Esophagus muscularis mucosa (tissue), 4 donors: Measurements from ENCODE around the gene DCPS. TPM values are rescaled to one million over a fixed set of nuclear protein-coding genes. Genes with fewer than 3 reads are reported as not detected.
"Not testable (repeated sequence)": the region's sequence is repeated elsewhere in the genome, so short reads cannot be mapped to it uniquely, and the experiment has no call there.

ENCODE experiments used
- DNase-seq: peaks from one replicate; pipeline ENCODE4 v3.0.0-alpha.2; 2017; ENCODE audit errors: extremely low spot score
- H3K27ac ChIP-seq, 4 donors: fragments of 200-600 bp; sonication (generic); replicated peaks in 1 of 4; 1 replicate in 3 of 4; 2 replicates in 1 of 4; pipeline ENCODE4 v1.5.1; 2016 to 2019; ENCODE audit warnings: mild to moderate bottlenecking in 1 of 4
- H3K27me3 ChIP-seq, 4 donors: fragments of 200-600 bp; sonication (generic); one replicate each; pipeline versions ENCODE4 v1.5.1 to v1.6.0; 2016 to 2019
- H3K36me3 ChIP-seq, 4 donors: fragments of 200-600 bp; sonication (generic); one replicate each; pipeline ENCODE4 v1.5.1; 2016 to 2019
- H3K4me1 ChIP-seq, 4 donors: fragments of 200-600 bp; sonication (generic); one replicate each; pipeline ENCODE4 v1.5.1; 2016 to 2019
- H3K4me3 ChIP-seq, 4 donors: fragments of 200-600 bp; sonication (generic); 1 replicate in 2 of 4; 2 replicates in 2 of 4; pipeline ENCODE4 v1.5.1; 2016 to 2019; ENCODE audit warnings: mild to moderate bottlenecking in 4 of 4, moderate library complexity in 1 of 4
- H3K9me3 ChIP-seq, 4 donors: fragments of 200-600 bp; sonication (generic); 1 replicate in 3 of 4; 2 replicates in 1 of 4; pipeline ENCODE4 v1.5.1; 2016 to 2019
- CTCF ChIP-seq, 3 experiments: fragments of 200-600 bp in 2 of 3; fragments of 450-650 bp in 1 of 3; sonication (generic) in 2 of 3; IDR thresholded peaks; one replicate each; pipeline ENCODE4 v1.5.1; 2017 to 2019; ENCODE audit warnings: antibody characterized with exemption in 3 of 3, mild to moderate bottlenecking in 2 of 3, moderate library complexity in 1 of 3
- EP300 ChIP-seq: sonication (generic); formaldehyde crosslinking; IDR thresholded peaks from one replicate; pipeline ENCODE4 v1.6.1; 2017; ENCODE audit warnings: antibody characterized with exemption
- POLR2A ChIP-seq: fragments of 450-650 bp; IDR thresholded peaks from one replicate; pipeline ENCODE4 v1.6.1; 2017; ENCODE audit warnings: antibody characterized with exemption, moderate library complexity, mild to moderate bottlenecking, low read depth
- POLR2AphosphoS5 ChIP-seq, 2 donors: sonication (generic); formaldehyde crosslinking; IDR thresholded peaks; one replicate each; pipeline ENCODE4 v1.6.1; 2017; ENCODE audit warnings: antibody characterized with exemption in 2 of 2
- WGBS: methylation state at CpG from one replicate; pipeline ENCODE4 v1.1.5; 2018; 5-methylcytosine and 5-hydroxymethylcytosine counted together
- intact Hi-C: fragments of 100-400 bp; cut with DNase I; formaldehyde crosslinking; loops from one replicate; pipeline ENCODE4 v1.15.1; 2023
- total RNA-seq, 4 donors: library from RNA; depleted of rRNA; stranded (reverse); fragments of >200 nt; gene quantifications; one replicate each; pipeline versions ENCODE4 v1.1.0 to v1.2.1, GENCODE V29; 2016

DCPS gene
- total RNA-seq, 4 donors from 2014 or later, result 8.0 to 18.4 (median 14.3) TPM

DNA sequence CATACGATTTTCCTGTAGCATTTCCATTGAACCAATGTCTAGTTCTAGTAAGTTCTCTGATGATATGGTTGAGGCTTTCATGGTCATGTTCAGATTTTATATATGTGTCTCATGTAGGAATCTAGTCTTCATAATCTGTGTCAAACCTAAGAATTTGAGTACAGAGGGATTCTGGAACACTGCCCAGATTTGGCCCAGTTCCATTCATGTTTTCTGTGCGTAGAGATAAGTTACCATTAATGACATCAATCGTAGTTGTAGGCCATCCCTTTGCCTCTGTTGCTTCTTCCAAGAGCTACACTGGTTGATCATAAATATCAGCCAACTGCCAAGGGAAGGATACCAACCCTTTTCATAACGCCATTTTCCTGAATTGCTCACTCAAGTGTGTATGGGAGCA is 74.9 kb downstream of the DCPS start:
- no peak for DNase-seq
- Histone ChIP-seq H3K4me1 (peaks cover 3 to 21% (median 15%) of the 10 kb centered on the region in 4 donors), H3K27me3 (no peaks in the 10 kb centered on the region), H3K4me3 (no peak overlapping the region), H3K27ac (no peak overlapping the region), H3K9me3 (no peaks in the 10 kb centered on the region), H3K36me3 (peaks cover 0 to 4% (median 0%) of the 10 kb centered on the region in 4 donors)
- TF ChIP-seq POLR2AphosphoS5 (IDR thresholded peaks at IDR 0.05) (no peak), POLR2A (no peak), CTCF (IDR thresholded peaks at IDR 0.05) (no peak), EP300 (no peak)
- 61% methylated on average over 4 of the region's 4 CpGs for WGBS
- intact Hi-C loops, result no loop called here

GRCh38 chr11:126380909-126381308 is 77.0 kb downstream of the DCPS start:
- WGBS, result 91% methylated on average over 4 of the region's 4 CpGs
- Histone ChIP-seq H3K4me3 (no peak overlapping the region), H3K27ac (no peak overlapping the region), H3K4me1 (peaks cover 6 to 23% (median 15%) of the 10 kb centered on the region in 4 donors), H3K27me3 (no peaks in the 10 kb centered on the region), H3K36me3 (peaks cover 0 to 4% (median 0%) of the 10 kb centered on the region in 4 donors), H3K9me3 (no peaks in the 10 kb centered on the region)
- DNase-seq, result no peak
- intact Hi-C loops, result no loop called here
- no peak for TF ChIP-seq POLR2A
- TF ChIP-seq CTCF (IDR thresholded peaks at IDR 0.05), result no peak
- no peak for TF ChIP-seq EP300

GRCh38 chr11:126381960-126382359 is 78.1 kb downstream of the DCPS start:
- H3K9me3 ChIP-seq, H3K36me3 ChIP-seq, DNase-seq, H3K27ac ChIP-seq, H3K27me3 ChIP-seq, intact Hi-C loops, H3K4me3 ChIP-seq: not testable (repeated sequence)
- peaks cover 16 to 33% (median 25%) of the 10 kb centered on the region in 4 donors for H3K4me1 ChIP-seq
- WGBS, result 74% methylated on average over 4 of the region's 10 CpGs

- H3K27ac ChIP-seq, H3K4me3 ChIP-seq, intact Hi-C loops, H3K9me3 ChIP-seq, H3K27me3 ChIP-seq, DNase-seq, H3K36me3 ChIP-seq: not testable (repeated sequence)
- H3K4me1 ChIP-seq, result peaks cover 22 to 40% (median 29%) of the 10 kb centered on the region in 4 donors
- no CpG with 5 or more reads among the region's 4 CpGs for WGBS
These were observed 78.8 kb downstream of the DCPS start for GRCh38 chr11:126382641-126383040.

- 83% methylated on average over 13 of the region's 20 CpGs for WGBS
- Histone ChIP-seq H3K27ac (peak overlapping the region in 1 of 4 donors; percentile 40), H3K4me1 (peaks cover 22 to 44% (median 34%) of the 10 kb centered on the region in 4 donors), H3K27me3 (no peaks in the 10 kb centered on the region), H3K4me3 (no peak overlapping the region), H3K36me3 (peaks cover 0 to 4% (median 0%) of the 10 kb centered on the region in 4 donors), H3K9me3 (no peaks in the 10 kb centered on the region)
- TF ChIP-seq CTCF (IDR thresholded peaks at IDR 0.05) (no peak), EP300 (no peak), POLR2A (no peak), POLR2AphosphoS5 (IDR thresholded peaks at IDR 0.05) (no peak)
- no peak for DNase-seq
- intact Hi-C loops, result no loop called here
These were observed 79.8 kb downstream of the DCPS start for GRCh38 chr11:126383339-126384335.
